Stomach (tissue), 9 donors: ENCODE measurements around the gene ZBTB7B. TPM values are rescaled to one million over a fixed set of nuclear protein-coding genes. Genes with fewer than 3 reads are reported as not detected.

Experiments
- DNase-seq, 2 donors: peaks; one replicate each; pipeline versions ENCODE4 v3.0.0 to v3.0.0-alpha.2; 2013 to 2019
- H3K27ac ChIP-seq, 5 donors: fragments of 200-600 bp in 4 of 5; sonication (generic) in 4 of 5; one replicate each; pipeline ENCODE4 v1.5.1; 2013 to 2019; ENCODE audit warnings: mild to moderate bottlenecking in 1 of 5, moderate library complexity in 1 of 5
- H3K27me3 ChIP-seq, 3 donors: fragments of 200-600 bp; sonication (generic); one replicate each; pipeline ENCODE4 v1.5.1; 2017 to 2019; ENCODE audit warnings: mixed run types in 1 of 3
- H3K36me3 ChIP-seq, 4 donors: fragments of 200-600 bp; sonication (generic); 1 replicate in 3 of 4; 2 replicates in 1 of 4; pipeline ENCODE4 v1.5.1; 2016 to 2019
- H3K4me1 ChIP-seq, 4 donors: fragments of 200-600 bp; sonication (generic); one replicate each; pipeline ENCODE4 v1.5.1; 2016 to 2019
- H3K4me3 ChIP-seq, 4 donors: fragments of 200-600 bp; sonication (generic) in 3 of 4; one replicate each; pipeline ENCODE4 v1.5.1; 2016 to 2019; ENCODE audit warnings: mild to moderate bottlenecking in 1 of 4
- H3K9me3 ChIP-seq, 4 donors: fragments of 200-600 bp; sonication (generic); one replicate each; pipeline ENCODE4 v1.5.1; 2016 to 2019
- CTCF ChIP-seq, 7 experiments: fragments of 450-650 bp in 4 of 7; fragments of 200-600 bp in 3 of 7; sonication (generic) in 3 of 7; IDR thresholded peaks; one replicate each; pipeline ENCODE4 v1.5.1; 2016 to 2019; ENCODE audit warnings: antibody characterized with exemption in 7 of 7, control low read depth in 2 of 7, mild to moderate bottlenecking in 1 of 7
- EP300 ChIP-seq: sonication (generic); formaldehyde crosslinking; IDR thresholded peaks from one replicate; pipeline ENCODE4 v1.6.1; 2017; ENCODE audit warnings: antibody characterized with exemption
- POLR2A ChIP-seq, 4 donors: fragments of 450-650 bp; IDR thresholded peaks; one replicate each; pipeline ENCODE4 v1.6.1; 2016; ENCODE audit warnings: antibody characterized with exemption in 4 of 4, control low read depth in 2 of 4, mild to moderate bottlenecking in 1 of 4, moderate library complexity in 1 of 4
- POLR2AphosphoS5 ChIP-seq, 3 donors: sonication (generic); formaldehyde crosslinking; IDR thresholded peaks; one replicate each; pipeline ENCODE4 v1.6.1; 2016; ENCODE audit warnings: antibody characterized with exemption in 3 of 3
- WGBS, 5 donors: extraction: QIAGEN DNeasy Blood & Tissue Kit in 3 of 5; methylation state at CpG; one replicate each; pipeline versions ENCODE4 v1.1.5 to v1.1.7; 2013 to 2018; 5-methylcytosine and 5-hydroxymethylcytosine counted together
- intact Hi-C: fragments of 100-400 bp; cut with DNase I; formaldehyde crosslinking; loops from one replicate; pipeline ENCODE4 v1.15.1; 2023; ENCODE audit warnings: low total_unique reads
- polyA plus RNA-seq, 3 donors: library from polyadenylated mRNA; stranded (reverse); fragments of 200-250 nt; gene quantifications; one replicate each; pipeline ENCODE4 v1.2.3, GENCODE V29; 2013
- total RNA-seq, 5 donors: library from RNA; depleted of rRNA; stranded (reverse); fragments of >200 nt; gene quantifications; one replicate each; pipeline versions ENCODE4 v1.1.0 to v1.2.3, GENCODE V29; 2014 to 2016
- donor health status: healthy with polysubstance abuse.
- donor health status: Bipolar disorder and iron deficiency.
- donor health status: healthy.

Gene ZBTB7B
- total and polyA plus RNA-seq, 8 donors: 29.6 to 134 (median 38.1) TPM

DNA sequence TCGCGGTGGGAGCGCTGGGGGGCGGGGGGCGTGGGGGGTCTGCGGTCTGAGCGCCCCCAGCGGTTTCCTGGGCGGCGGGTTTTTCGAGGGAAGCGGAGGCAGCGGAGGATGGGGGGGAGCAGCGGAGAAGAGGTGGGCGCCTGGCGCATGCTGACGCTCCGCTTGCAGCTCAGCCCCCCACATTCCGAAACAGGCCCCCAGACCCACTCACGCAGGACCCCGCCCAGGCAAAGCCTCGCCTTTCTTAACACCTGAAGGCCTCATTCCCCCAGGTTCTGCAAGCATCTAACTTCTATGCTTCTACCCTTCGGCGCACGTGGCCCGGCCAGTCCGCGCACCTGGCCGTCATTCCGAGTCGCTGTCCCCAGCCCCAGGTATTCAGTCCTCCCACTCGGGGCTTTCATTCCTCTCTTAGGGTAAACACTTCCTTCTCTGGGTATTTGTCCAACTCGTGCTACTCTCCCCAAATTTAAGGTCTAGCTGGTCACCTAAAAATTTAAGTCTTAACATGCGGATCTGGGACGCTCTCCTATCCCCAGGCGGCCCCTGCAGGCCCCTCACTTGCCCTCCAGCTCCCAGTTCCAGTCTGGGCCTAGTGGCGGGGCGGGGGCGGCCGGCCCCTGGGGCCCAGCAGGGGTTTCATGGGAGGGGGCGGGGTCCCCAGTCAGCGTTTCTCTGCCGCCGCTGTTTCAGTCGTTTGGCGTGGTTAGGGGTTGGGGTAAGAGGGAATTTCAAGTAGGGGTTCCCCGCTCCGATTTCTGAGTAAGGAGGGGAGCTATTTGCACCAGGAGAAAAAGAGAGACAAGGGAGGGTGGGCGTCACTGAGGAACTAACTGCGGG, 2.8 kb upstream of the ZBTB7B start:
- no peak for TF ChIP-seq EP300
- TF ChIP-seq POLR2AphosphoS5 (IDR thresholded peaks at IDR 0.05): no peak
- no peak for TF ChIP-seq POLR2A (IDR thresholded peaks at IDR 0.05)
- no peak for TF ChIP-seq CTCF (IDR thresholded peaks at IDR 0.05)
- WGBS, 5 donors: 1 to 3% (median 3%) methylated on average over 32 to 50 of the region's 50 CpGs
- Histone ChIP-seq H3K4me1 (peaks cover 31 to 58% (median 43%) of the 10 kb centered on the region in 4 donors), H3K4me3 (peak overlapping the region; percentile 78 to 90 (median 85)), H3K9me3 (no peaks in the 10 kb centered on the region), H3K36me3 (no peaks in the 10 kb centered on the region), H3K27ac (peak overlapping the region; percentile 98 to 100 (median 99)), H3K27me3 (no peaks in the 10 kb centered on the region)
- intact Hi-C loops: no loop called here
- peak; percentile 65 to 79 for DNase-seq

DNA sequence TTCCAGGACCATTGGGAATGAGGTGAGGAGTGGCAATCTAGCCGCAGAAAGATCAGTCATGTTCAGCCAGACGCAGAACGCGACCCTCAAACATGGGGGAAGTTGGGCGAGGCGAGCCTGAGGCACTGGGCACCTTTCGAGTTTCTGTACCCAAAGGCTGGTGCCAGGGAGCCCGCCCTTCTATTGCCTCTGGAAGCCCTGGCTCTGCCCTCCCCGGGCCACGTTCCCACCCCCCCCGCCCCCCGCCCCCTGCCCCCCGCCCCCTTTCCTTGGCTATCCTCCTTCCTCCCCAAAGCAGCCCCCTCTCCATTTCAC, 2.2 kb upstream of the ZBTB7B start:
- no peaks in the 10 kb centered on the region for H3K36me3 ChIP-seq
- peaks cover 32 to 60% (median 43%) of the 10 kb centered on the region in 4 donors for H3K4me1 ChIP-seq
- H3K9me3 ChIP-seq: no peaks in the 10 kb centered on the region
- DNase-seq: peak in 1 of 2 donors; percentile 64
- intact Hi-C loops: no loop called here
- WGBS, 5 donors: 0 to 3% (median 1%) methylated on average over 8 to 13 of the region's 13 CpGs
- H3K27me3 ChIP-seq: no peaks in the 10 kb centered on the region
- TF ChIP-seq EP300: no peak
- TF ChIP-seq CTCF (IDR thresholded peaks at IDR 0.05): no peak
- TF ChIP-seq POLR2AphosphoS5 (IDR thresholded peaks at IDR 0.05): no peak
- no peak for TF ChIP-seq POLR2A (IDR thresholded peaks at IDR 0.05)
- peak overlapping the region; percentile 78 to 90 (median 85) for H3K4me3 ChIP-seq
- peak overlapping the region; percentile 98 to 100 (median 99) for H3K27ac ChIP-seq

DNA sequence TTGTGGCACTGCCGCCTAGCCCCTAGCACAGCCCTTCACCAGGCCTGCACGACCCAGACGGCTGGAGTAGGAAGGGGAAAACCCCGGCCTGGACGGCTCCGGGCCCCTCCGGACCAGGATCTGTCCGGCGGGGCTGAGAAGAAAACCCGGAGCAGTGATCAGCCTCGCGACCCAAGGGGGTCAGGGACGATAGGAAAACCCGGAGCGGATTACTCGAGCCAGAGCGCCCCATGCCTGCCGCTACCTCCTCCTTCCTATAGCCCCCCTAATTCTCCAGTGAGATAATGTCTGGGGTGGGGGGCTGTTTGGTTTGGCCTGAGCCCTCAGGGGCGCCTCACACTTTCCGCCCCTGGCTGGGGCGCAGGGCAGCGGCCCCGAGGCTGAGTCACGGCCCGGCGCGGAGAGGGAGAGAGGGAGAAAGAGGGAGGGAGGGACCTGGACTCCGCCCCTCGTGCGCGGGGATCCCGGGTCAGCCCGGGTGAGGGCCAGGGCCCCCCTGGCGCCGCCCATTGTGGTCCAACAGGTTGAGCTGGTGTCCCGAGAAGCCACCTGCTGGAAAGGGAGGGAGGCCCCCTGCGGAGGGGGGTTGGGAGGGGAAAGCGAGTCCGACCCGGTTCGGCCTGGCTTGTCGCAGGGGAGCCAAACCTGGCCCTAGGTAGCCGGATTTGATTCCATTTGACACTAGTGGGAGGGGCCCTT, 1.7 kb upstream of the ZBTB7B start:
- DNase-seq: peak; percentile 97
- peaks cover 37 to 60% (median 45%) of the 10 kb centered on the region in 4 donors for H3K4me1 ChIP-seq
- WGBS, 5 donors: 0% methylated on average over 20 to 43 of the region's 43 CpGs
- peak overlapping the region; percentile 98 to 100 (median 99) for H3K27ac ChIP-seq
- TF ChIP-seq CTCF (IDR thresholded peaks at IDR 0.05): peak in 2 of 7 experiments; percentile 15 to 32
- no peak for TF ChIP-seq POLR2A (IDR thresholded peaks at IDR 0.05)
- no peak for TF ChIP-seq EP300
- peak; percentile 16 to 86 (median 85) for TF ChIP-seq POLR2AphosphoS5 (IDR thresholded peaks at IDR 0.05)
- peak overlapping the region; percentile 78 to 90 (median 85) for H3K4me3 ChIP-seq
- no peaks in the 10 kb centered on the region for H3K9me3 ChIP-seq
- H3K36me3 ChIP-seq: no peaks in the 10 kb centered on the region
- no peaks in the 10 kb centered on the region for H3K27me3 ChIP-seq
- intact Hi-C loops: no loop called here

- H3K27ac ChIP-seq: peak overlapping the region; percentile 98 to 100 (median 99)
- no peak for TF ChIP-seq CTCF (IDR thresholded peaks at IDR 0.05)
- TF ChIP-seq POLR2A (IDR thresholded peaks at IDR 0.05): no peak
- no peak for TF ChIP-seq POLR2AphosphoS5 (IDR thresholded peaks at IDR 0.05)
- intact Hi-C loops: no loop called here
These were observed 1.3 kb upstream of the ZBTB7B start for GRCh38 chr1:155001425-155001674.

More at GRCh38 chr1:155001425-155001674, 1.3 kb upstream of the ZBTB7B start:
- no peak for DNase-seq
- WGBS, 5 donors: 0 to 2% (median 0%) methylated on average over 11 of the region's 11 CpGs
- Histone ChIP-seq H3K9me3 (no peaks in the 10 kb centered on the region), H3K27me3 (no peaks in the 10 kb centered on the region), H3K4me3 (peak overlapping the region; percentile 78 to 90 (median 85)), H3K36me3 (no peaks in the 10 kb centered on the region), H3K4me1 (peaks cover 42 to 60% (median 48%) of the 10 kb centered on the region in 4 donors)
